Progenitor cell of endocrine pancreas (in vitro differentiated cells): ENCODE results near the gene PAQR7. TPM values are rescaled to one million over a fixed set of nuclear protein-coding genes. Genes with fewer than 3 reads are reported as not detected.

Source experiments
- DNase-seq: peaks from one replicate; pipeline ENCODE4 v3.0.0; 2021; ENCODE audit warnings: low spot score; ENCODE audit not compliant: unreplicated experiment
- H3K27ac Mint-ChIP-seq: 2 replicates; pipeline ENCODE4 v1.8.0; 2021; ENCODE audit warnings: mild to moderate bottlenecking, moderate library complexity, mixed read lengths
- H3K27me3 Mint-ChIP-seq: 2 replicates; pipeline ENCODE4 v1.8.0; 2021; ENCODE audit warnings: mixed read lengths
- H3K36me3 Mint-ChIP-seq: 2 replicates; pipeline ENCODE4 v1.8.0; 2022; ENCODE audit warnings: mixed read lengths; ENCODE audit not compliant: insufficient read depth
- H3K4me1 Mint-ChIP-seq: 2 replicates; pipeline ENCODE4 v1.8.0; 2021; ENCODE audit warnings: low read depth, mixed read lengths
- H3K4me3 Mint-ChIP-seq: 2 replicates; pipeline ENCODE4 v1.8.0; 2021; ENCODE audit warnings: low read depth, mild to moderate bottlenecking, moderate library complexity, mixed read lengths
- H3K9me3 Mint-ChIP-seq: 2 replicates; pipeline ENCODE4 v1.8.0; 2021; ENCODE audit warnings: low read depth, mixed read lengths
- CTCF ChIP-seq: fragments of 200-600 bp; sonication (generic); IDR thresholded peaks from one replicate; pipeline ENCODE4 v1.5.0; 2021; ENCODE audit warnings: antibody characterized with exemption, mild to moderate bottlenecking; ENCODE audit not compliant: unreplicated experiment
- microRNA-seq: library from miRNA; unstranded; fragments of <30 nt; microRNA quantifications from one replicate; pipeline ENCODE4 v1.1.0, GENCODE V29; 2020; ENCODE audit warnings: borderline number of aligned reads; ENCODE audit not compliant: unreplicated experiment
- total RNA-seq: library from RNA; stranded (reverse); gene quantifications from 2 replicates; pipeline ENCODE4 v1.2.1, GENCODE V29; 2021

PAQR7 gene
- total RNA-seq, 1 donor from 2014 or later, result 21.0 TPM

GRCh38 chr1:25815208-25816111, 60.0 kb downstream of the PAQR7 start:
- Mint-ChIP-seq H3K4me3 (no peak overlapping the region), H3K27ac (no peak overlapping the region), H3K9me3 (no peaks in the 10 kb centered on the region), H3K27me3 (no peaks in the 10 kb centered on the region), H3K4me1 (peaks cover 16% of the 10 kb centered on the region), H3K36me3 (peaks cover 3% of the 10 kb centered on the region)
- no peak for TF ChIP-seq CTCF
- no peak for DNase-seq

GRCh38 chr1:25814549-25815087, 60.9 kb downstream of the PAQR7 start:
- Mint-ChIP-seq H3K36me3 (peaks cover 5% of the 10 kb centered on the region), H3K4me1 (peaks cover 16% of the 10 kb centered on the region), H3K4me3 (no peak overlapping the region), H3K27me3 (no peaks in the 10 kb centered on the region), H3K9me3 (no peaks in the 10 kb centered on the region), H3K27ac (no peak overlapping the region)
- DNase-seq, result no peak
- TF ChIP-seq CTCF, result no peak

DNA sequence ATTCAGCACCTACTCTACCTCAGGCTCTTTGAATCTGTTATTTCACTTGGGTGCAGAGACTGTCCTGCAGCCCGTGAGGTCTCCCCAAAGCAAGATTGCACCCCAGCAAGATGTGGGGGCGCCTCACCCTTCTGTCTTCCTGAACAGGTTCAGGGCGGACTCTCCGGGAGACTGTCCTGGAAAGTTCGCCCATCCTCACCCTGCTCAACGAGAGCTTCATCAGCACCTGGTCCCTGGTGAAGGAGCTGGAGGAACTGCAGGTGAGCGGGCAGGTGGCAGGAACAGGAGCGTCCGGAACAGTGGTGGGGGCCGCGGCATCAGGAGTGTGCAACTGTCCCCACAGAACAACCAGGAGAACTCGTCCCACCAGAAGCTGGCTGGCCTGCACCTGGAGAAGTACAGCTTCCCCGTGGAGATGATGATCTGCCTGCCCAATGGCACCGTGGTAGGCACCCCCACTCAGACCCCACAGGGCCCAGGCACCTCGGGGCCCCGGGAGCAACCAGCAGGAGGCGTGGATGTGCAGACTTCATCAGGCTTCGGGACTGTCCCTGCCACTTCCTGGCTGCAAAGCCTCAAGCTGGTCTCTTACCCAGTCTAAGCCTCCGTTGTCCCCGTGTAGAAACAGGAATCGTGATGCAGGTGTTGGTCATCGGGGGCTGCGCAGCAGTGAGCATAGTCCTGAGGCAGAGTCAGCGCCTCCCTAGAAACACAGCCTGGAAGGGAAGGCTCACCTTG, 61.6 kb downstream of the PAQR7 start:
- no peaks in the 10 kb centered on the region for H3K9me3 Mint-ChIP-seq
- peaks cover 10% of the 10 kb centered on the region for H3K4me1 Mint-ChIP-seq
- no peaks in the 10 kb centered on the region for H3K27me3 Mint-ChIP-seq
- H3K36me3 Mint-ChIP-seq, result peaks cover 5% of the 10 kb centered on the region
- TF ChIP-seq CTCF, result no peak
- H3K27ac Mint-ChIP-seq, result no peak overlapping the region
- no peak for DNase-seq
- no peak overlapping the region for H3K4me3 Mint-ChIP-seq

GRCh38 chr1:25813071-25813733, 62.3 kb downstream of the PAQR7 start:
- Mint-ChIP-seq H3K27ac (no peak overlapping the region), H3K36me3 (peaks cover 5% of the 10 kb centered on the region), H3K27me3 (no peaks in the 10 kb centered on the region), H3K9me3 (no peaks in the 10 kb centered on the region), H3K4me1 (peaks cover 3% of the 10 kb centered on the region), H3K4me3 (no peak overlapping the region)
- no peak for TF ChIP-seq CTCF
- no peak for DNase-seq

Small RNA genes within 50 kb of the gene (microRNA-seq; reads per million reads assigned to microRNA genes)
- gene MIR3917, result 1.8 reads per million

Other genes with a start within 250 kb of the PAQR7 start
- 79.8 and 87.1 TPM in 2 replicates for gene SELENON, start 75.5 kb downstream of the PAQR7 start, total RNA-seq
- 55.0 and 58.8 TPM in 2 replicates for gene MTFR1L, start 55.8 kb downstream of the PAQR7 start, total RNA-seq
- gene AUNIP, start 16.3 kb downstream of the PAQR7 start, total RNA-seq, result 4.7 and 5.9 TPM in 2 replicates
- 811 and 856 TPM in 2 replicates for gene STMN1, start 30.7 kb upstream of the PAQR7 start, total RNA-seq
- 12.8 and 14.5 TPM in 2 replicates for gene PAFAH2, start 122.4 kb upstream of the PAQR7 start, total RNA-seq
- gene EXTL1, start 146.1 kb upstream of the PAQR7 start, total RNA-seq, result 3.6 and 4.1 TPM in 2 replicates
- gene SLC30A2, start 170.4 kb upstream of the PAQR7 start, total RNA-seq, result 0.13 and 0.17 TPM in 2 replicates
- gene TRIM63, start 191.9 kb upstream of the PAQR7 start, total RNA-seq, result not detected in 2 replicates
- 15.2 and 17.2 TPM in 2 replicates for gene PDIK1L, start 236.1 kb upstream of the PAQR7 start, total RNA-seq